Activated CD4-positive, alpha-beta T cell treated with anti-CD3 and anti-CD28 coated beads, Interleukin-2, amount 10 ng/mL, durations not matched to agents 7 days and 5 days (primary cell): ENCODE results near the gene EDEM2. TPM values are rescaled to one million over a fixed set of nuclear protein-coding genes. Genes with fewer than 3 reads are reported as not detected.
A peak's percentile ranks its signal among the peaks of the same experiment; 100 is the strongest.
"Not testable (repeated sequence)": the region's sequence is repeated elsewhere in the genome, so short reads cannot be mapped to it uniquely, and the experiment has no call there.

ENCODE experiments used
- CTCF ChIA-PET: fragments of 350-600 bp; sonication (Branson Sonifier 250); formaldehyde crosslinking; loops from one replicate; lab custom pipeline; 2021; ENCODE audit warnings: antibody characterized with exemption; lab: Charles Lee
- POLR2A ChIA-PET: fragments of 350-600 bp; sonication (Branson Sonifier 250); formaldehyde crosslinking; loops from one replicate; lab custom pipeline; 2021; ENCODE audit warnings: antibody characterized with exemption; lab: Charles Lee
- DNase-seq: peaks from one replicate; pipeline ENCODE4 v3.0.0-alpha.2; 2020
- H3K27ac Mint-ChIP-seq: one replicate; pipeline ENCODE4 v1.8.0; 2021; ENCODE audit warnings: mild to moderate bottlenecking, moderate library complexity, mixed read lengths
- H3K27me3 Mint-ChIP-seq: one replicate; pipeline ENCODE4 v1.8.0; 2021; ENCODE audit warnings: mixed read lengths
- H3K36me3 Mint-ChIP-seq: one replicate; pipeline ENCODE4 v1.8.0; 2021; ENCODE audit warnings: low read depth, mixed read lengths
- H3K4me1 Mint-ChIP-seq: one replicate; pipeline ENCODE4 v1.8.0; 2021; ENCODE audit warnings: mixed read lengths
- H3K4me3 Mint-ChIP-seq: one replicate; pipeline ENCODE4 v1.8.0; 2021; ENCODE audit warnings: mild to moderate bottlenecking, moderate library complexity, mixed read lengths
- H3K9me3 Mint-ChIP-seq: one replicate; pipeline ENCODE4 v1.8.0; 2021; ENCODE audit warnings: mixed read lengths
- total RNA-seq, 2 experiments: library from RNA; stranded (reverse); gene quantifications; one replicate each; pipeline ENCODE4 v1.2.3, GENCODE V29; 2021

The EDEM2 gene
- total RNA-seq, 2 experiments from 2014 or later: 22.8 to 25.0 TPM

DNA sequence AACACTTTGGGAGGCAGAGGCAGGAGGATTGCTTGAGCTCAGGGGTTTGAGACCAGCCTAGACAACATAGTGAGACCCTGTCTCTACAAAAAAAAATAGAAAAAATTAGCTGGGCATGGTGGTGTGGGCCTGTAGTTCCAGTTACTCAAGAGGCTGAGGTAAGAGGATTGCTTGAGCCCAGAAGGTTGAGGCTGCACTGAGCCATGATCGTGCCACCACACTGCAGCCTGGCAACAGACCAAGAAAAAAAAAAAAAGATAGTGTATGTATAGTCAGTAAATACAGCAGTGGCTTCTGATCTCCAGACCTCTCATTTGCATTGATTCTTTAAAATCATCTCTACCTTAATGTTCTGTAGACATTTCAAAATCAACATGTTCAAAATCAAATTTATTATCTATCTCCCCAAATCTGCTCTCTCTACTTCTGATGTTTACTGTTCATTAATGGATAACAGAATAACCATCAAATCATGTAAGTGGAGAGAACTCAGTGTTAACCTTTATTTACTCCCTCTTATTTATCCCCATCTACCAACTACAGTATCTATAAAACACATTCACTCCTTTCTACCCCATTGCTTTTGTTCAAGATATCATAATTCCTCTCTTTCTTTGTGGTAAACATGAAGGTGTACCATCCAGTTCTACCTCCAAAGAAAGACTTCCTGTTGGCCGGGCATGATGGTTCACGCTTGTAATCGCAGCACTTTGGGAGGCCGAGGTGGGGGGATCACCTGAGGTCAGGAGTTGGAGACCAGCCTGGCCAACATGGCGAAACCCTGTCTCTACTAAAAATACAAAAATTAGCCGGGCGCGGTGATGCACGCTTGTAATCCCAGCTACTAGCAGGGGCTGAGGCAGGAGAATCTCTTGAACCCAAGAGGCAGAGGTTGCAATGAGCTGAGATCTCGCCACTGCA lies 32.4 kb upstream of the EDEM2 start:
- DNase-seq: no peak
- POLR2A ChIA-PET: no interaction called here
- H3K27ac Mint-ChIP-seq: no peak overlapping the region
- H3K36me3 Mint-ChIP-seq: no peaks in the 10 kb centered on the region
- CTCF ChIA-PET: no interaction called here
- no peak overlapping the region for H3K4me3 Mint-ChIP-seq
- no peaks in the 10 kb centered on the region for H3K27me3 Mint-ChIP-seq
- no peaks in the 10 kb centered on the region for H3K4me1 Mint-ChIP-seq
- H3K9me3 Mint-ChIP-seq: no peaks in the 10 kb centered on the region

DNA sequence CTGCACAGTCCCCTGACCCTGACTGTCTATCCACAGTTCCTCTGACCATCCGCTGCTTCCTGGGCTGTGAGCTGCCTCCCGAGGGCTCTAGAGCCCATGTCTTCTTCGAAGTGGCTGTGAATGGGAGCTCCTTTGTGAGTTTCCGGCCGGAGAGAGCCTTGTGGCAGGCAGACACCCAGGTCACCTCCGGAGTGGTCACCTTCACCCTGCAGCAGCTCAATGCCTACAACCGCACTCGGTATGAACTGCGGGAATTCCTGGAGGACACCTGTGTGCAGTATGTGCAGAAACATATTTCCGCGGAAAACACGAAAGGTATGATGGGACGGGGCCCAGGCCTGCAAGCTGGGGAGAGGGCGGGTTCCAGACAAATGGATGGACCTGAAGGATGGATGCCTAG lies 29.0 kb upstream of the EDEM2 start:
- peaks cover 12% of the 10 kb centered on the region for H3K4me1 Mint-ChIP-seq
- ChIA-PET POLR2A (no interaction called here), CTCF (interaction anchor here (0.6 to 1.1 kb wide), 3 partner anchors 9 to 102 kb away, joined by 3 to 4 read pairs (median 3); partner anchors contain the start of gene MMP24OS)
- H3K27me3 Mint-ChIP-seq: no peaks in the 10 kb centered on the region
- no peaks in the 10 kb centered on the region for H3K36me3 Mint-ChIP-seq
- H3K9me3 Mint-ChIP-seq: peaks cover 4% of the 10 kb centered on the region
- H3K4me3 Mint-ChIP-seq: no peak overlapping the region
- no peak for DNase-seq
- H3K27ac Mint-ChIP-seq: no peak overlapping the region

GRCh38 chr20:35174458-35175216 lies 27.5 kb upstream of the EDEM2 start:
- Mint-ChIP-seq H3K9me3 (peaks cover 4% of the 10 kb centered on the region), H3K36me3 (no peaks in the 10 kb centered on the region), H3K4me3 (no peak overlapping the region), H3K27ac (no peak overlapping the region), H3K4me1 (peaks cover 13% of the 10 kb centered on the region), H3K27me3 (no peaks in the 10 kb centered on the region)
- no peak for DNase-seq
- POLR2A ChIA-PET: no interaction called here
- CTCF ChIA-PET: interaction anchor here (1.1 kb wide), 2 partner anchors 13 to 103 kb away, joined by 3 read pairs; partner anchors contain the start of gene MMP24OS

GRCh38 chr20:35173576-35174192 lies 26.5 kb upstream of the EDEM2 start:
- Mint-ChIP-seq H3K36me3 (no peaks in the 10 kb centered on the region), H3K9me3 (peaks cover 4% of the 10 kb centered on the region)

GRCh38 chr20:35172434-35172806 lies 25.3 kb upstream of the EDEM2 start:
- H3K27ac Mint-ChIP-seq: no peak overlapping the region
- no peak overlapping the region for H3K4me3 Mint-ChIP-seq
- POLR2A ChIA-PET: no interaction called here

More at GRCh38 chr20:35173576-35174192, 26.5 kb upstream of the EDEM2 start:
- Mint-ChIP-seq H3K4me1 (peaks cover 13% of the 10 kb centered on the region), H3K4me3 (no peak overlapping the region), H3K27me3 (no peaks in the 10 kb centered on the region), H3K27ac (no peak overlapping the region)
- ChIA-PET CTCF (interaction anchor here (1.1 kb wide), 1 partner anchor 12 kb away, joined by 3 read pairs; no protein-coding TSS in a partner anchor), POLR2A (no interaction called here)
- DNase-seq: no peak

DNA sequence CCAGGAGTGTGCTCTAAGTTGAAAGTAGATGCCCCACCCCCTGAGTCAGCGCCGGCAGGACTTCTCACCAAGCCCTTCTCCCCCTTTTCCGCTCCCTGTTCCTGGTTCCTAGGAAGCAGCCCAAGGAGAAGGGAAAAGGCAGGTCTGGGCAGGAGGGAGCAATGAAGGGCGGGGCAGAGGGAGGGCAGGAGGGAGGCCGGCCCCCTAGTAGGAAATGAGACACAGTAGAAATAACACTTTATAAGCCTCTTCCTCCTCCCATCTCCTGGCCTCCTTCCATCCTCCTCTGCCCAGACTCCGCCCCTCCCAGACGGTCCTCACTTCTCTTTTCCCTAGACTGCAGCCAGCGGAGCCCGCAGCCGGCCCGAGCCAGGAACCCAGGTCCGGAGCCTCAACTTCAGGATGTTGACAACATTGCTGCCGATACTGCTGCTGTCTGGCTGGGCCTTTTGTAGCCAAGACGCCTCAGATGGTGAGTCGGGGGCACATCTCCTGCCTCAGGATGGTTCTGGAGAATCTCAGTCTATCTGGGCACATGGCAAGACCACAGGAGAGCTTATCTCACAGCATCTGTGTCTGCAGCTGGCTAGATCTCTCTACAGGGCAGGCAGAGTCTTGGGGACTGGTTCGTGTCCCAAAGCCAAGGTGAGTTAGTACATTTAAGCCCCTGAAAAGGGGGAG lies 24.8 kb upstream of the EDEM2 start, which contains the start of gene PROCR:
PROCR (plus strand) TSS at position 320 of the 681 bp plus-strand sequence; CDS start at position 403, 83 bp downstream.
- Mint-ChIP-seq H3K27me3 (no peaks in the 10 kb centered on the region), H3K27ac (no peak within 1 kb of the TSS), H3K4me3 (peak within 1 kb of the TSS; percentile 63), H3K4me1 (peaks cover 13% of the 10 kb centered on the region), H3K9me3 (peaks cover 4% of the 10 kb centered on the region), H3K36me3 (no peaks in the 10 kb centered on the region)
- peak; percentile 9 for DNase-seq
- ChIA-PET CTCF (no interaction called here), POLR2A (no interaction called here)

More at GRCh38 chr20:35172434-35172806, 25.3 kb upstream of the EDEM2 start:
- DNase-seq: no peak
- Mint-ChIP-seq H3K9me3 (peaks cover 4% of the 10 kb centered on the region), H3K27me3 (no peaks in the 10 kb centered on the region), H3K4me1 (peaks cover 13% of the 10 kb centered on the region), H3K36me3 (no peaks in the 10 kb centered on the region)
- CTCF ChIA-PET: no interaction called here

GRCh38 chr20:35171438-35171752 lies 24.3 kb upstream of the EDEM2 start:
- ChIA-PET POLR2A (no interaction called here), CTCF (no interaction called here)
- Mint-ChIP-seq H3K36me3 (no peaks in the 10 kb centered on the region), H3K9me3 (peaks cover 4% of the 10 kb centered on the region), H3K27ac (no peak overlapping the region), H3K4me3 (peak overlapping the region; percentile 63), H3K4me1 (peaks cover 15% of the 10 kb centered on the region), H3K27me3 (no peaks in the 10 kb centered on the region)
- no peak for DNase-seq

DNA sequence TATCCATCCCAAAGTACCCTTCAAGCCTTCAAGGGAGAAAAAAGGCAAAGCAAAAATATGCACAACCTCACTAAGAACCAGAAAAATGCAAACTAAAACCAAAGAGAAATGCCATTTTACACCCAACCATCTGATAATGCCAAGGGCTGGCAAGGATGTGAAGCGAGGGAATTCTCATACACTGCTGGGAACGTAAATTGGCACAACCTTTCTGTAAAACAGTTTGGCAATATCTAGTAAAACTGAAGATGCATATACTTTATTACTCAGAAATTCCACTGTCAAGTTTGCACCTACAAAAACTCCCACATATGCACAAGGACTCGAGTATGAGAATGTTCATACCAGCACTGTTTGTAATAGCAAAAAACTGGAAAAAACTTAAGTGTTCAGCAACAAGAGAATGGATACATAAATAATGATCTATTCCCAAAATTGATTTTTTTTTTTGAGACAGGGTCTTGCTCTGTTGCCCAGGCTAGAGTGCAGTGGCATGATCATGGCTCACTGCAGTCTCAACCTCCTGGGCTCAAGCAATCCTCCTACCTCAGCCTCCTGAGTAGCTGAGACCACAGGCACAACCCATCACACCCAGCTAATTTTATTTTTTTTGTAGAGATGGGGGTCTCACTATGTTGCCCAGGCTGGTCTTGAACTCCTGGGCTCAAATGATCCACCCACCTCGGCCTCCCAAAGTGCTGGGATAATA lies 21.7 kb upstream of the EDEM2 start:
- POLR2A ChIA-PET, H3K36me3 Mint-ChIP-seq, H3K27me3 Mint-ChIP-seq, H3K4me3 Mint-ChIP-seq, H3K9me3 Mint-ChIP-seq, H3K27ac Mint-ChIP-seq, DNase-seq: not testable (repeated sequence)
- H3K4me1 Mint-ChIP-seq: peaks cover 15% of the 10 kb centered on the region
- CTCF ChIA-PET: interaction anchor here (0.6 kb wide), 1 partner anchor 428 kb away, joined by 4 read pairs; no protein-coding TSS in a partner anchor

DNA sequence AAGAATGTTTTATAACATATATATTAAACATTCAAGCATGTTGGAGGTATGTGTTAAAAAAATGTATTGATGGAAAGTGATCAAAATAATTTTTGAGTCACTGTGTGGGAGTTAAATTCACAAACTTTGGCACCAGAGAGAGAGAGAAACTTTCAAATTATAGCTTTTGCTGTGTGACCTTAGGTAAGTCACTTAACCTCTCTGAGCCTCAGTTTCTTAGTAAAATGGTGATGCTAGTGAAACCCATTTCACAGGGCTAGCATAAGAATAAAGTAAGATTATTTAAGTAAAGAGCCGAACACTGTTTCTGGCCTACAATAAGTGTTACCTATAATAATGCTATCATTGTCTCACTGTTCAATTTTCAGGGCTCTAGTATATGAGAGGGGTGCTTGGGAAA lies 20.7 kb upstream of the EDEM2 start:
- no peak for DNase-seq
- CTCF ChIA-PET: no interaction called here
- peaks cover 2% of the 10 kb centered on the region for H3K27me3 Mint-ChIP-seq
- POLR2A ChIA-PET: no interaction called here
- H3K4me1 Mint-ChIP-seq: peaks cover 15% of the 10 kb centered on the region
- peaks cover 8% of the 10 kb centered on the region for H3K36me3 Mint-ChIP-seq
- no peak overlapping the region for H3K27ac Mint-ChIP-seq
- H3K9me3 Mint-ChIP-seq: peaks cover 2% of the 10 kb centered on the region
- H3K4me3 Mint-ChIP-seq: no peak overlapping the region

GRCh38 chr20:35166242-35166830 lies 19.2 kb upstream of the EDEM2 start:
- Mint-ChIP-seq H3K9me3 (peaks cover 2% of the 10 kb centered on the region), H3K4me3 (no peak overlapping the region), H3K36me3 (peaks cover 9% of the 10 kb centered on the region), H3K4me1 (peaks cover 14% of the 10 kb centered on the region), H3K27me3 (peaks cover 2% of the 10 kb centered on the region), H3K27ac (no peak overlapping the region)
- DNase-seq: no peak
- POLR2A ChIA-PET: no interaction called here
- CTCF ChIA-PET: interaction anchor here (0.6 to 1.6 kb wide), 4 partner anchors 10 to 872 kb away, joined by 3 read pairs; no protein-coding TSS in a partner anchor
